Naive thymus-derived CD4-positive, alpha-beta T cell (primary cell): Measurements from ENCODE around the gene MRPS24. TPM values are rescaled to one million over a fixed set of nuclear protein-coding genes. Genes with fewer than 3 reads are reported as not detected.
A peak's percentile ranks its signal among the peaks of the same experiment; 100 is the strongest.

ENCODE experiments used
- ATAC-seq: fragments of 150-1000 bp; cut with Tn5 transposase; 2 replicates; pipeline ENCODE4 v1.10.0; 2021; ENCODE audit warnings: mild to moderate bottlenecking, moderate library complexity
- CTCF ChIA-PET: fragments of 350-600 bp; sonication (Branson Sonifier 250); formaldehyde crosslinking; loops from one replicate; lab custom pipeline; 2021; ENCODE audit warnings: antibody characterized with exemption; lab: Charles Lee
- POLR2A ChIA-PET: fragments of 350-600 bp; sonication (Branson Sonifier 250); formaldehyde crosslinking; loops from one replicate; lab custom pipeline; 2021; ENCODE audit warnings: antibody characterized with exemption, inconsistent platforms; lab: Charles Lee
- DNase-seq, 9 donors: peaks; one replicate each; pipeline versions ENCODE4 v3.0.0 to v3.0.0-alpha.2; 2020 to 2022; ENCODE audit warnings: mixed read lengths in 1 of 9
- H3K27ac ChIP-seq: one replicate; pipeline ENCODE4 v1.7.0; 2013; ENCODE audit warnings: mild to moderate bottlenecking, low read depth, low read length, moderate library complexity
- H3K27me3 ChIP-seq, 2 donors: one replicate each; pipeline ENCODE4 v1.7.0; 2013; ENCODE audit warnings: low read length in 2 of 2, mild to moderate bottlenecking in 2 of 2, moderate library complexity in 2 of 2; ENCODE audit not compliant: control insufficient read depth in 2 of 2, insufficient read depth in 2 of 2
- H3K36me3 ChIP-seq, 3 experiments: 1 replicate in 2 of 3; 2 replicates in 1 of 3; pipeline ENCODE4 v1.7.0; 2013; ENCODE audit warnings: low read length in 3 of 3, mild to moderate bottlenecking in 3 of 3, moderate library complexity in 1 of 3; ENCODE audit not compliant: insufficient read depth in 3 of 3, control insufficient read depth in 2 of 3
- H3K4me1 ChIP-seq, 2 donors: one replicate each; pipeline ENCODE4 v1.7.0; 2013; ENCODE audit warnings: low read length in 2 of 2, mild to moderate bottlenecking in 2 of 2, moderate library complexity in 1 of 2; ENCODE audit not compliant: control insufficient read depth in 2 of 2, insufficient read depth in 2 of 2
- H3K4me3 ChIP-seq: 2 replicates; pipeline ENCODE4 v1.7.0; 2013; ENCODE audit warnings: mild to moderate bottlenecking, low read length
- H3K9me3 ChIP-seq, 3 experiments: 1 replicate in 2 of 3; 2 replicates in 1 of 3; pipeline ENCODE4 v1.7.0; 2013; ENCODE audit warnings: low read length in 3 of 3; ENCODE audit not compliant: control insufficient read depth in 2 of 3
- H3K27ac Mint-ChIP-seq, 9 donors: one replicate each; pipeline ENCODE4 v1.8.0; 2020 to 2022; ENCODE audit warnings: mixed read lengths in 9 of 9, mild to moderate bottlenecking in 8 of 9, moderate library complexity in 5 of 9, inconsistent platforms in 2 of 9
- H3K27me3 Mint-ChIP-seq, 5 donors: one replicate each; pipeline ENCODE4 v1.8.0; 2021 to 2022; ENCODE audit warnings: mixed read lengths in 5 of 5, mild to moderate bottlenecking in 1 of 5
- H3K36me3 Mint-ChIP-seq, 5 donors: one replicate each; pipeline ENCODE4 v1.8.0; 2020 to 2022; ENCODE audit warnings: mixed read lengths in 5 of 5, mild to moderate bottlenecking in 3 of 5, inconsistent platforms in 1 of 5
- H3K4me1 Mint-ChIP-seq, 7 donors: one replicate each; pipeline ENCODE4 v1.8.0; 2020 to 2022; ENCODE audit warnings: mixed read lengths in 7 of 7, mild to moderate bottlenecking in 3 of 7, inconsistent platforms in 1 of 7
- H3K4me3 Mint-ChIP-seq, 10 donors: one replicate each; pipeline ENCODE4 v1.8.0; 2020 to 2022; ENCODE audit warnings: mild to moderate bottlenecking in 10 of 10, mixed read lengths in 10 of 10, moderate library complexity in 6 of 10, inconsistent platforms in 2 of 10
- H3K9me3 Mint-ChIP-seq, 11 donors: one replicate each; pipeline ENCODE4 v1.8.0; 2020 to 2022; ENCODE audit warnings: mixed read lengths in 11 of 11, mild to moderate bottlenecking in 4 of 11, inconsistent platforms in 1 of 11, moderate library complexity in 1 of 11
- intact Hi-C, 2 donors: fragments of 100-400 bp; cut with micrococcal nuclease; formaldehyde crosslinking; loops; one replicate each; pipeline ENCODE4 v1.15.1; 2023
- polyA plus RNA-seq, 2 donors: library from polyadenylated mRNA; unstranded; fragments of 300-500 nt; fragmentation: Illumina TruSeq; gene quantifications; one replicate each; pipeline ENCODE4 v1.2.3, GENCODE V29; 2021
- total RNA-seq, 6 experiments: library from RNA in 5 of 6; stranded (reverse) in 5 of 6; gene quantifications; 1 replicate in 5 of 6; 2 replicates in 1 of 6; pipeline ENCODE4 v1.2.3 and lab custom pipeline; 2021 to 2026

MRPS24 gene
- total and polyA plus RNA-seq, 7 experiments from 2014 or later = 44.2 to 187 (median 62.7) TPM

DNA sequence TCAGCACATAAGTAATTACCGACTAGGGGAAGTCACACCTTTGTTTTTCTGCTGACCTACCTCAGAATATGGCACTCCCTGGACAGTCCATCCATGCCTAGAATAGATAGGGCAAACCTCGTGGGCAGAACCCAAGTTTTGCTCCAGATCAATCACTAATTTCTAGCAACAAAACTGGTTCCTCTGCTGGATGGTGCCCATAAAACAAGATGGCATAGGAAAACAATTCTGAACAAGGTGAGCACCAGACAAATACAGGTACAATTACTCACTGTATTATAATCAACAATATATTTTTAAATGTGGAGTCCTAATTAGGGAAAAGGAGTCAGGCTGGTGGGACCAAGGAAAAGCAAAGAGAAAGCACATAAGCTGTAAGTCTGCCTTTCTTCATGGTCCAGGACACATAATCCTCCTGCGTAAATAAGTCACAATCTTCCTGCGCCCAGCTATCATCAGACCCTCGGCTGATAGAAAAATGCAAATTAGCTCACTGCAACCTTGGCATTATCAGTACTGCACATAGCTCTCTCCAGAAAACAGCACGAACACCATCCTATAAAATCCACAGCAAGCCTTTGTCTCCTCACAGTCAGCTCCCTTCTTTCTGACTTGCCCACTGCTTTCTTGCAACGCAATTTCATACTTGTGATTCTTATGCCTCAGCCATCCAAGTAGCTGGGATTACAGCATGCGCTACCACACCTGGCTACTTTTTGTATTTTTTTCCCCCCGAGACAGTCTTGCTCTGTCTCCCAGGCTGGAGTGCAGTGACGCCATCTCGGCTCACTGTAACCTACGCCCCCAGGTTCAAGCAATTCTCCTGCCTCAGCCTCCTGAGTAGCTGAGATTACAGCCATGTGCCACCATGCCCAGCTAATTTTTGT is 22.0 kb upstream of the MRPS24 start:
- no peak for DNase-seq

DNA sequence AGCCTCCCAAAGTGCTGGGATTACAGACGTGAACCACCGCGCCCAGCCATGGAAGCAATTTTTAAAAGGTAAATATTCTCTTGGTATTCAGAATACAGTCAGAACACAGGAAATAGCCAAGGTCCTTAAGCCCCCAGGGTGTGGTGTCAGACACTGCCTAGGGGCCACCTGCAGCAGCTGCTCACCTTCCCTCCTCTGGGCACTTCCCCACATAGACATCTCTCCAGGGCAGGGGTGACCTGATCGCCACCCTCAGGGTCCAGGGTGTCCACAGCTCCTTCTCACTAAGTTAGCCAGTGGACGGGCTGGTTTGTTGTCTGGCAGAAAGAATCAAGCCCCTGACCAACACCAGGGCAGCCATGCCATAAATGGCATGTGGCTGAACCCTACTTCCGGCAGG is 21.2 kb upstream of the MRPS24 start:
- Histone ChIP-seq H3K4me3 (no peak overlapping the region), H3K4me1 (peaks cover 8 to 10% of the 10 kb centered on the region in 2 donors), H3K9me3 (no peaks in the 10 kb centered on the region), H3K27me3 (no peaks in the 10 kb centered on the region), H3K36me3 (peaks cover 0 to 7% (median 7%) of the 10 kb centered on the region in 3 experiments), H3K27ac (no peak overlapping the region)
- ChIA-PET CTCF (interaction anchor here (0.5 kb wide), 1 partner anchor 8 kb away, joined by 4 read pairs; no protein-coding TSS in a partner anchor), POLR2A (interaction anchor here (2.1 kb wide), 1 partner anchor 21 kb away, joined by 6 read pairs; the partner anchor contains the start of gene MRPS24)
- no peak for ATAC-seq
- Mint-ChIP-seq H3K27ac (no peak overlapping the region), H3K36me3 (peaks cover 3 to 21% (median 7%) of the 10 kb centered on the region in 5 donors), H3K9me3 (peaks cover 0 to 1% (median 0%) of the 10 kb centered on the region in 11 donors), H3K27me3 (no peaks in the 10 kb centered on the region), H3K4me1 (peaks cover 26 to 59% (median 49%) of the 10 kb centered on the region in 7 donors), H3K4me3 (no peak overlapping the region)
- intact Hi-C loops = loop anchor here in 1 of 2 donors (5.0 kb wide), 1 partner anchor 37 kb away; the partner anchor contains the start of gene UBE2D4
- DNase-seq = no peak

More for the DNA sequence above, 22.0 kb upstream of the MRPS24 start:
- ATAC-seq = no peak
- Mint-ChIP-seq H3K4me1 (peaks cover 26 to 64% (median 56%) of the 10 kb centered on the region in 7 donors), H3K36me3 (peaks cover 7 to 23% (median 12%) of the 10 kb centered on the region in 5 donors), H3K9me3 (peaks cover 0 to 3% (median 0%) of the 10 kb centered on the region in 11 donors), H3K4me3 (peak overlapping the region in 3 of 10 donors; percentile 8 to 26 (median 12)), H3K27ac (no peak overlapping the region), H3K27me3 (no peaks in the 10 kb centered on the region)
- no peaks in the 10 kb centered on the region for H3K36me3 ChIP-seq
- H3K4me3 ChIP-seq = no peak overlapping the region
- H3K9me3 ChIP-seq = no peaks in the 10 kb centered on the region
- peaks cover 8 to 10% of the 10 kb centered on the region in 2 donors for H3K4me1 ChIP-seq
- POLR2A ChIA-PET = interaction anchor here (2.1 kb wide), 1 partner anchor 22 kb away, joined by 6 read pairs; the partner anchor contains the start of gene MRPS24
- H3K27me3 ChIP-seq = no peaks in the 10 kb centered on the region
- CTCF ChIA-PET = interaction anchor here (0.5 kb wide), 1 partner anchor 8 kb away, joined by 4 read pairs; no protein-coding TSS in a partner anchor
- no peak overlapping the region for H3K27ac ChIP-seq
- intact Hi-C loops = loop anchor here in 1 of 2 donors (5.0 kb wide), 1 partner anchor 36 kb away; the partner anchor contains the start of gene UBE2D4

DNA sequence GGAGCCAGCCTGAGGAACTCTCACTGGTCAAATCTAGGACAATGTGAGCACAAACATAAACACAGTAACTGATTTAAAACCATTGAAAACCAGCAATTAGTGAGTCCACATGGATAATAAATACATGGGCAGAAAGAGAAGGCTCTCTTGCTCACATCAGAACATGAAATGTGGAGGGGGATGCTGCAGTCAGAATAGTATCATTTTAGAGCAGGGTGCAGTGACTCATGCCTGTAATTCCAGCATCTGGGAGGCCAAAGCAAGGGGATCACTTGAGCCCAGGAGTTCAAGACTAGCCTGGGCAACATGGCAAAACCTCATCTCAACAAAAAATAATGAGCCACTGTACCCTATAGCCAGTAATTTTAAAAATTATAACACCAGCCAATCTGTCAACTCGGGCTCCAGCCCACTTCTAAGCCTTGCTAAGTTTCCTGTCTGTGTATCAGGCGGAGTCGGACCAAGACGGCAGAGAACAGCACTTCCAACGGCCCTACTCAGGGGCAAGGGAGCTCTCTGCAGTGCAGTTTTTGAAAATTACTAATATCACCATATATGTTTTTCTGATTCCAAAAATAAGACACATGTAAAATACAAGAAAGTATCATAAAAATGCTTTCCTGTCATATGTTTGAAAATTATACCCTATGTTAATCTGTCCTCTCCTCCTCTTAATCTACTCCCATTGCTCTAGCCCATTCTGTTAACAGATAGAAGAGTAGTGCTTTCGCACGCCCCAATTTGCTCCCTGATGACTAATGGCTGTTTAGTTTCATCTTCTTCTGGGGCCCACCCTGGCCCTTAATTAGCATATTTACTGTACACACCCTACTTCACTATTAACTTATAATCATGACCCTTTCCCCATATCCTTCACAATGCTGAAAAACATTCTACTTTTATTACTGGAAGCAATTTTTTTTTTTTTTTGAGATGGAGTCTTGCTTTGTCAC is 20.0 kb upstream of the MRPS24 start:
- Histone ChIP-seq H3K9me3 (no peaks in the 10 kb centered on the region), H3K4me1 (peaks cover 8 to 10% of the 10 kb centered on the region in 2 donors), H3K36me3 (peaks cover 0 to 15% (median 14%) of the 10 kb centered on the region in 3 experiments), H3K27ac (no peak overlapping the region), H3K27me3 (no peaks in the 10 kb centered on the region), H3K4me3 (no peak overlapping the region)
- ChIA-PET POLR2A (no interaction called here), CTCF (no interaction called here)
- intact Hi-C loops = no loop called here
- Mint-ChIP-seq H3K27ac (peak overlapping the region in 1 of 9 donors; percentile 29), H3K9me3 (peaks cover 0 to 1% (median 0%) of the 10 kb centered on the region in 11 donors), H3K4me1 (peaks cover 26 to 49% (median 43%) of the 10 kb centered on the region in 7 donors), H3K4me3 (peak overlapping the region in 2 of 10 donors; percentile 9 to 37), H3K36me3 (peaks cover 3 to 23% (median 7%) of the 10 kb centered on the region in 5 donors), H3K27me3 (no peaks in the 10 kb centered on the region)
- ATAC-seq (no peak), DNase-seq (no peak)

DNA sequence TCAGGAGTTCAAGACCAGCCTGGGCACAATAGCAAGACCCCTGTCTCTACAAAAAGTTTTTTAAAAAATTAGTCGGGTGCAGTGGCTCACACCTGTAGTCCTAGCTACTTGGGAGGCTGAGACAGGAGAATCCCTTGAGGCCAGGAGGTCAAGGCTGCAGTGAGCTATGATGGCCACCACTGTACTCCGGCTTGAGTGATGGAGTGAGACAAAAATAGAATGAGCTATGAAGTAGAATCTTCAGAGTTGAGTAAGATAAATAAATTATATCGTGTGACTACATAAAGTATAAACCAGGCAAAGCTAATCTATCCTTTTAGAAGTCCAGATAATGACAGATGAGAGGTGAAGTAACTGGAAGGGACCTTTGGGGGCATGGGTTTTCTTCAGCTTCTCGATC is 15.3 kb upstream of the MRPS24 start:
- Histone ChIP-seq H3K4me1 (no peaks in the 10 kb centered on the region), H3K36me3 (peaks cover 12 to 49% (median 29%) of the 10 kb centered on the region in 3 experiments), H3K27ac (no peak overlapping the region), H3K4me3 (no peak overlapping the region), H3K27me3 (no peaks in the 10 kb centered on the region), H3K9me3 (no peaks in the 10 kb centered on the region)
- intact Hi-C loops = no loop called here
- DNase-seq (no peak), ATAC-seq (no peak)
- Mint-ChIP-seq H3K4me3 (no peak overlapping the region), H3K4me1 (peaks cover 3 to 18% (median 12%) of the 10 kb centered on the region in 7 donors), H3K9me3 (no peaks in the 10 kb centered on the region), H3K27me3 (no peaks in the 10 kb centered on the region), H3K27ac (no peak overlapping the region), H3K36me3 (peaks cover 9 to 44% (median 15%) of the 10 kb centered on the region in 5 donors)
- ChIA-PET CTCF (no interaction called here), POLR2A (no interaction called here)

DNA sequence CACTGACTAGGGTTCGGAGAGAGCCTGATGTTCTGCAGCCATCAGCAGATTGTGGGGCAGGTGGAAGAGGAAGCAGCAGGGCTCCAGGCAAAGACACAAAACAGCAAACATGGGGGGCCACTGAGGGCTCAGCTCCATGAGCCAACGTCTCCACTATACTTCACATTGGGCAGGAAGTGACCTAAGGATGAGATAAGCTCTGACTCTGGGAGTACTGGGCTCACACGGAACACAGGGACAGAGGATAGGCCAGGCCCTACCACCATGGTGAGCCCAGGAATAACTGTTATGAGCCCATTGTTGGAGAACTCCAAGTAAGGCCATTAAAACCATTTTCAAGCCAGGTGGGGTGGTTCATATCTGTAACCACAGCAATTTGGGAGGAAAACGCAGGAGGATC is 14.9 kb upstream of the MRPS24 start:
- no peaks in the 10 kb centered on the region for H3K27me3 ChIP-seq
- no peak overlapping the region for H3K4me3 Mint-ChIP-seq
- peaks cover 0 to 14% (median 8%) of the 10 kb centered on the region in 7 donors for H3K4me1 Mint-ChIP-seq
- H3K9me3 Mint-ChIP-seq = no peaks in the 10 kb centered on the region
- H3K27ac ChIP-seq = no peak overlapping the region
- no peak overlapping the region for H3K27ac Mint-ChIP-seq
- H3K27me3 Mint-ChIP-seq = no peaks in the 10 kb centered on the region
- peaks cover 12 to 53% (median 29%) of the 10 kb centered on the region in 3 experiments for H3K36me3 ChIP-seq
- ATAC-seq = no peak
- H3K4me1 ChIP-seq = no peaks in the 10 kb centered on the region
- H3K4me3 ChIP-seq = no peak overlapping the region
- ChIA-PET POLR2A (no interaction called here), CTCF (no interaction called here)
- no peak for DNase-seq
- intact Hi-C loops = no loop called here
- peaks cover 9 to 46% (median 15%) of the 10 kb centered on the region in 5 donors for H3K36me3 Mint-ChIP-seq
- H3K9me3 ChIP-seq = no peaks in the 10 kb centered on the region

DNA sequence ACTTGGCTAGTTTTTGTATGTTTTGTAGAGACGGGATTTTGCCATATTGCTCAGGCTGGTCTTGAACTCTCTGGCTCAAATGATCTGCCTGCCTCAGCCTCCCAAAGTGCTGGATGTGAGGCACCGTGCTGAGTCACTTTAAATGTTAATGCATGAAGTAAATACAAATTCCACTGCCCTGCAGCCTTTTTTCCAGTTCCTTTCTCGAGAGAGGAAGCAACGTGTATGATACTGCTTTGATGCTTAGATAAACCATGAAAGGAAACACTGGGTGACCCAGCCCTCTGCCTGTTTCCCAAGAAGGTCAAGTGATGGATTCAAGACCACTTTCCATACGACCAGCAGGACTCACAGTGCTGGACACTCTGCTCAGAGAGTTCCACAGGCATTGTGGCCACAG is 11.3 kb upstream of the MRPS24 start:
- H3K4me1 ChIP-seq = no peaks in the 10 kb centered on the region
- H3K4me3 ChIP-seq = no peak overlapping the region
- no peaks in the 10 kb centered on the region for H3K27me3 ChIP-seq
- Mint-ChIP-seq H3K27ac (peak overlapping the region in 1 of 9 donors; percentile 23), H3K36me3 (peaks cover 18 to 78% (median 26%) of the 10 kb centered on the region in 5 donors), H3K4me1 (peaks cover 0 to 7% (median 0%) of the 10 kb centered on the region in 7 donors), H3K27me3 (no peaks in the 10 kb centered on the region), H3K4me3 (no peak overlapping the region), H3K9me3 (no peaks in the 10 kb centered on the region)
- intact Hi-C loops = no loop called here
- POLR2A ChIA-PET = interaction anchor here (0.6 kb wide), 1 partner anchor 1991 kb away, joined by 3 read pairs; no protein-coding TSS in a partner anchor
- no peaks in the 10 kb centered on the region for H3K9me3 ChIP-seq
- DNase-seq = no peak
- H3K36me3 ChIP-seq = peaks cover 15 to 83% (median 23%) of the 10 kb centered on the region in 3 experiments
- ATAC-seq = no peak
- CTCF ChIA-PET = interaction anchor here (0.6 kb wide), 1 partner anchor 79 kb away, joined by 3 read pairs; no protein-coding TSS in a partner anchor
- no peak overlapping the region for H3K27ac ChIP-seq
